Stimulated activated CD8-positive, alpha-beta memory T cell treated with anti-CD3 and anti-CD28 coated beads, Interleukin-4, amount 100 ng/mL, for 48 hours (primary cell): ENCODE results near the gene FGF1.

Experiments used
- DNase-seq: peaks from one replicate; pipeline ENCODE4 v3.0.0-alpha.2; 2020

The FGF1 gene

GRCh38 chr5:142568283-142568995 is 117.5 kb downstream of the FGF1 start:
- DNase-seq = no peak

- no peak for DNase-seq
These were observed 124.3 kb downstream of the FGF1 start for GRCh38 chr5:142561486-142562097.

GRCh38 chr5:142561029-142561428 is 124.9 kb downstream of the FGF1 start:
- DNase-seq = no peak

- DNase-seq = no peak
These were observed 133.8 kb downstream of the FGF1 start for GRCh38 chr5:142552107-142552506.

GRCh38 chr5:142551338-142552067 is 134.4 kb downstream of the FGF1 start:
- no peak for DNase-seq

GRCh38 chr5:142550471-142550870 is 135.4 kb downstream of the FGF1 start:
- no peak for DNase-seq

GRCh38 chr5:142549834-142550233 is 136.1 kb downstream of the FGF1 start:
- no peak for DNase-seq

- DNase-seq = peak; percentile 28
These were observed 137.1 kb downstream of the FGF1 start for GRCh38 chr5:142548739-142549275.

- no peak for DNase-seq
These were observed 138.2 kb downstream of the FGF1 start for GRCh38 chr5:142547445-142548380.

GRCh38 chr5:142545650-142546322 is 140.1 kb downstream of the FGF1 start:
- DNase-seq = no peak

- no peak for DNase-seq
These were observed 140.8 kb downstream of the FGF1 start for GRCh38 chr5:142544946-142545649.

- DNase-seq = no peak
These were observed 141.7 kb downstream of the FGF1 start for GRCh38 chr5:142544071-142544753.

GRCh38 chr5:142542906-142543305 is 143.0 kb downstream of the FGF1 start:
- no peak for DNase-seq
